NCI-H226 (cell line): ENCODE data around the gene MTMR11.

ENCODE experiments used
- DNase-seq: peaks from one replicate; pipeline ENCODE4 v3.0.0-alpha.2; 2015

The MTMR11 gene

GRCh38 chr1:149936992-149937705 lies 470 bp upstream of the MTMR11 start:
- peak; percentile 77 for DNase-seq

GRCh38 chr1:149934356-149934755 lies 2.3 kb downstream of the MTMR11 start:
- no peak for DNase-seq

- DNase-seq, result no peak
Observed at GRCh38 chr1:149933208-149933607, 3.5 kb downstream of the MTMR11 start.

GRCh38 chr1:149932474-149932873 lies 4.2 kb downstream of the MTMR11 start:
- no peak for DNase-seq

GRCh38 chr1:149931212-149931790 lies 5.4 kb downstream of the MTMR11 start:
- DNase-seq, result no peak

GRCh38 chr1:149929856-149930255 lies 6.8 kb downstream of the MTMR11 start:
- DNase-seq, result no peak

- no peak for DNase-seq
Observed at GRCh38 chr1:149928401-149928724, 8.3 kb downstream of the MTMR11 start.

- peak; percentile 92 for DNase-seq
Observed at GRCh38 chr1:149927563-149928400, 8.9 kb downstream of the MTMR11 start, which contains the start of gene SF3B4. SF3B4 (minus strand) TSS chr1:149927803; CDS start chr1:149927759, 44 bp downstream.

GRCh38 chr1:149927056-149927562 lies 9.6 kb downstream of the MTMR11 start:
- no peak for DNase-seq

- DNase-seq, result no peak
Observed at GRCh38 chr1:149926296-149926695, 10.4 kb downstream of the MTMR11 start.

GRCh38 chr1:149925751-149926150 lies 10.9 kb downstream of the MTMR11 start:
- DNase-seq, result no peak

GRCh38 chr1:149925345-149925744 lies 11.3 kb downstream of the MTMR11 start:
- DNase-seq, result no peak

GRCh38 chr1:149923626-149924025 lies 13.1 kb downstream of the MTMR11 start:
- DNase-seq, result no peak

GRCh38 chr1:149917571-149918144 lies 19.0 kb downstream of the MTMR11 start, which contains the start of gene SV2A:
SV2A (minus strand) TSS chr1:149917844; CDS start chr1:149913840, 4,004 bp downstream.
- no peak for DNase-seq

GRCh38 chr1:149916898-149917252 lies 19.8 kb downstream of the MTMR11 start:
- no peak for DNase-seq

- no peak for DNase-seq
Observed at GRCh38 chr1:149916193-149916897, 20.3 kb downstream of the MTMR11 start.

- DNase-seq, result no peak
Observed at GRCh38 chr1:149915429-149916192, 21.1 kb downstream of the MTMR11 start.

GRCh38 chr1:149914545-149914944 lies 22.1 kb downstream of the MTMR11 start:
- no peak for DNase-seq

GRCh38 chr1:149906570-149907075 lies 30.1 kb downstream of the MTMR11 start:
- DNase-seq, result no peak

- no peak for DNase-seq
Observed at GRCh38 chr1:149903836-149904491, 32.7 kb downstream of the MTMR11 start.
